DMS53 treated with DMSO at 0.1 percent for 48 hours (cell line): ENCODE measurements around the gene KCNK2.

Experiments
- DNase-seq: peaks from one replicate; lab custom pipeline; 2025; ENCODE audit not compliant: unreplicated experiment; lab: John Stamatoyannopoulos, UW

Gene KCNK2

GRCh38 chr1:215251428-215251827 is 168.9 kb downstream of the KCNK2 start:
- no peak for DNase-seq

GRCh38 chr1:215252164-215252563 is 169.6 kb downstream of the KCNK2 start:
- DNase-seq: no peak

DNA sequence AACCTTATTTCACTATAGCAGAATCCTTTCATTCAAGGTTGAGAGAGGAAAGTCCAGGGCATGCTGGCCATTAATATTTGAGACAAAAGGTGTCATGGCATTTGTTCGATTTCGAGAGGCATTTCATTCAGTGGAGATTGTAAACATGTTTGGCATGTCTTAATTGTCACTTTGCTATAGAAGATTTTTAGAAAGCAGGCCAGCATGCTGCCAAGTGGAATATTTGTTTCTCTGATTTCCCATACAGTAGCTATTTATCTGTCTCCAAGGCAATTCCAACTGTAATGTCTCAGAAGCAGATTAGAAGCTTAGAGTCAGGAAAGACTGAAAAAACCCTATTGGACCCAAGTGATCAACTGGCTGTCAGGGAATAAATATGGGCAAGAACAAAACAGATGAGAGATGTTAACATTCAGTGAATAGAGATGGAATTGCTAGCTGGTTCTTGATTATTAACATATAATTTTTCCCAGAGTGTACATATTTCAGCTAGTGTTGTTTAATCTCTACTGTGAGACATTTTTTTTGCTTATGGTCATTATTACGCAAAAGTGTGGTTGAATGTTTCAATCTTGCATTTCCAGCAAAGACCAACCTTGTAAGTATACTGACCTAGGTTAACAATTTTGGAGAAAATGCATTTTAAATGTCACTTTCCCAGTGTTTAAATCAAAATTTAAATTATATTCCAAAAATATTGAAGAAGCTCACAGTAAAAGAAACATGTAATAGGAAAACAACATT is 174.6 kb downstream of the KCNK2 start:
- no peak for DNase-seq

- no peak for DNase-seq
These were observed 178.2 kb downstream of the KCNK2 start for GRCh38 chr1:215260711-215261110.

DNA sequence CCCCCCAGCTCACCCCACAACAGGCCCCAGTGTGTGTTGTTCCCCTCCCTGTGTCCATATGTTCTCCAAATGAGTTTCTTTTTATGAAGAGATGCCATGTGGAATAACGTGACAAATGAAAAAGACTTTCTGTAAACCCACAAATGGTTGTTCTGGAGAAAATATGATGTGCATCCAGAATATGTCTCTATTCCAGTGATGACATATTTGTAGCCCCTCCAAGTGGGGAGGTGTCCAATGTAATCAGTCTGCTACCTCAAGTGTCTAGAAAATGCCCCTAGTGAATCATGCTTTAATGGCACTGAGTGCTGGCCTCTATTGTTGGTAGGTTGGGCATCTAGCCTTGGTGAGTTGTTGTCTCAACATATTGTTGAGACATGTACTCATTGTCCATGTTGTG is 179.6 kb downstream of the KCNK2 start:
- DNase-seq: no peak

- no peak for DNase-seq
These were observed 181.1 kb downstream of the KCNK2 start for GRCh38 chr1:215263636-215264035.

DNA sequence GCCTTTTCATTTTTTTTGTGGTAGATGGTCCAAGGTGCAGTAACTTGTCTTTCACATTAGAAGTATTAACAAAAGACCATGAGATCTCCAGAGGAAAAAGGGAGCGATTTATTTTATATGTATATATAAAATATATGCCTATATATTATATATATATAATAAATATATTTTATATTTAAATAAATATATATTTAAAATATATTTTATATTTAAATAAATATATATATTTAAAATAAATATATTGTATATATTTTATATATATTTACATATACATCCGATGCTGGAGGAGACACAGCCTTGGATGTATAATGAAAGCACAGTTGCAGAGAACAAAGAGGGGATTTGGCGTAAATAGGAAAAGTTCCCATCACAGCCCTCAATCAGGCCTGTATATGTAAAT is 182.1 kb downstream of the KCNK2 start:
- no peak for DNase-seq

DNA sequence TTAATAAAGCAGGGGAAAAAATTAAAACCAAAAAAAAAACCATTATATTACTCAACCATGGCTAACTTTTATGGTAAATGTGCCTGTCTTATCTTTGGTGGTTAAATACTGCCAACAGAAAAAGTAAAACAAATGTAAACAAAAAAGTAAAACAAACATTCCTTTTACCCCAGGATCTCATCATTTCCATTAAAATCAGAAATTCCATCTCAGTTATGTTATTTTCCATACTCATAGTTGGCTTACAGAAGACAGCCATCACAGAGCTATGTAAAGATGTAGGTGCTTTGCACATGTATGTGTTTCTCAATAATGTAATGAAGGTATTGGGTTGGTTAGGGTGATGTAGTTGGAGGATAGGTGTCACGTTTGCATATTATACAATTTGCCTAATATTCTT is 185.0 kb downstream of the KCNK2 start:
- no peak for DNase-seq

- DNase-seq: no peak
These were observed 187.4 kb downstream of the KCNK2 start for GRCh38 chr1:215269955-215270354.

DNA sequence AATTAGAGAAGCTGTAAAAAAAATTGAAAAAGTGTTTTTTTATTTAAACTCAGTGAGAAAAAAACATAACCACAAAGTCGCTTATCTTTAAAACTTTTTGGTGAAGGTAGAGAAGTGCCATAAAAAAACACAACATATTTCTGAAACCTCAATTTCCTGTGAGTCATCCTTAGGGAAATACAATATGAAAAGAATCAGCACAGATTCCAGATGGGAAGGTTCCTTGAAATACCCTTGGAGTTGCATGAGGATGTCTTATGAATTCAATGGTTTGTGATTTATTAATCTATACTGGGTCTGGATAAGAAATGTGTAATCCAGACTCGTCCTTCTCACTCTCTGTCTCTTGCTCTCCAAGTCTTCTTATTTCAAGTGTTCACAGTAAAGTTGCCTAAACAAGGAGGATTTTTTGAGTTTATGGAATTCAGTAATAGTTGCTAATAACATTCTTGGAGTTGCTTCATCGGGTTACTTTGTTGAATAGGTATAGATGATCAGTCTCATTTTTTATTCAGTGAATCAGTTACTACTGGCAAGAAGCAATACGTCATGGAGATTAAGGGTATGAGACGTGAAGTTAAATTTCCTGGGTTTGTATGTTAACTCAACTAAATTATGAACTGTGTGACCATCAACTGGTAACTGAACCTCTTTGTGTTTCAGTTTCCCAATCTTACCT is 191.4 kb downstream of the KCNK2 start:
- no peak for DNase-seq

- no peak for DNase-seq
These were observed 194.0 kb downstream of the KCNK2 start for GRCh38 chr1:215276582-215276981.

DNA sequence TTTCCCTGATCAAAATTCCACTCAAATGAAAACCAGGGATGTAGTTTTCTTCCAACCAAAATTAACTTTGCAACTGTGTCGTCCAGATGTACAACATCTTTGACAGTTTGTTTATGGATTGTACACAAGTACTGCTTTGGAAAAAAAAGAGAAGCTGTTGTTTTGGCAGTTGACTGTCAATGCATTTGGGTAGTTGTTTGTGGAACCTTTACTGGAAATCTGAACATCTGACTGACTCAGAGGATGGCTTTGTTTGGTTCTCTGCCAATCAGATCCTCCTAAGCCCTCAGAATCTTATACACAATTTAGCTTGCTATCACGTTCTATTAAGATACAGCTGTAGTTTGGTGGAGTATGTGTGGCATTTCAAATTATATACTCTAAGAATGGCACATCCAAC is 195.0 kb downstream of the KCNK2 start:
- DNase-seq: no peak

DNA sequence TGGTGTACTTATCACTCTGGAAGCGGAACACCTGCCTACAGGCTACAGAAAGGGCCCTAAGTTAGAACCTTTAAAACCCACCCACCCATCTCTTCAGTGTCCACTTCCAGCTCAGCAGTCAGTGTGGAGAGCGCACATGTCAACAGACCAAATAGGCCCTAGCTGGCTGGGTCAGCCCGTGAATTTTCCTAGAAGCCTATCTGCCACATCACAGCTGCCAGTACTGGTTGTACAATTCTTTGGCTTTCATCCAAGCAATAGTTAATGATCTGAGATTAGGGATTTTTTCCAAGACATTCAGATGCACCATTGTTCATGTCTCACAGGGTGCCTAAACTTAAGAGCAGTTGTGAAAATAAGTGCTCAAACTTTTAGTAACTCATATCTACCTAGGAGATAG is 197.1 kb downstream of the KCNK2 start:
- DNase-seq: no peak

- DNase-seq: no peak
These were observed 200.0 kb downstream of the KCNK2 start for GRCh38 chr1:215282557-215282956.

- DNase-seq: no peak
These were observed 202.7 kb downstream of the KCNK2 start for GRCh38 chr1:215285013-215285800.
